PC-3 (cell line): ENCODE results near the gene SEMA3C. TPM values are rescaled to one million over a fixed set of nuclear protein-coding genes. Genes with fewer than 3 reads are reported as not detected.

Experiments used
- ATAC-seq: fragments of 200-7000 bp; cut with Tn5 transposase; 2 replicates; pipeline ENCODE4 v1.9.1; 2020; ENCODE audit warnings: mild to moderate bottlenecking, moderate library complexity
- BruUV-seq: library from RNA; stranded (reverse); fragments of 400-500 nt; replicated peaks from 2 replicates; lab custom pipeline; 2021; lab: Mats Ljungman, UMichigan
- CTCF ChIA-PET: fragments of 300-600 bp; sonication (Branson Sonifier 250); formaldehyde crosslinking; loops from one replicate; lab custom pipeline; 2022; ENCODE audit warnings: antibody characterized with exemption; lab: Charles Lee
- POLR2A ChIA-PET: fragments of 300-600 bp; sonication (Branson Sonifier 250); formaldehyde crosslinking; loops from one replicate; lab custom pipeline; 2022; ENCODE audit warnings: antibody characterized with exemption; ENCODE audit not compliant: unreplicated experiment; lab: Charles Lee
- DNase-seq: peaks from one replicate; pipeline ENCODE4 v3.0.0-alpha.2; 2015
- H2AFZ ChIP-seq: fragments of 300-600 bp; sonication (generic); 2 replicates; pipeline ENCODE4 v1.6.0; 2016; ENCODE audit warnings: antibody characterized with exemption, low read length
- H3F3A ChIP-seq: fragments of 300-600 bp; sonication (generic); one replicate; pipeline ENCODE4 v1.6.0; 2017; ENCODE audit warnings: antibody characterized with exemption, low read length, control low read depth, mild to moderate bottlenecking; ENCODE audit not compliant: unreplicated experiment
- H3K27ac ChIP-seq: fragments of 300-600 bp; sonication (generic); 2 replicates; pipeline ENCODE4 v1.5.1; 2016; ENCODE audit warnings: mild to moderate bottlenecking, low read length
- H3K27me3 ChIP-seq: fragments of 300-600 bp; sonication (generic); 2 replicates; pipeline ENCODE4 v1.6.1; 2016; ENCODE audit warnings: low read length, mixed read lengths
- H3K36me3 ChIP-seq: fragments of 300-600 bp; sonication (generic); 2 replicates; pipeline ENCODE4 v1.6.1; 2016; ENCODE audit warnings: low read depth, mixed run types, low read length, mixed read lengths
- H3K4me1 ChIP-seq: fragments of 300-600 bp; sonication (generic); 2 replicates; pipeline ENCODE4 v1.5.1; 2016; ENCODE audit warnings: low read length; ENCODE audit not compliant: insufficient read depth
- H3K4me2 ChIP-seq: fragments of 300-600 bp; sonication (generic); 2 replicates; pipeline ENCODE4 v1.6.0; 2016; ENCODE audit warnings: low read length
- H3K4me3 ChIP-seq: fragments of 300-600 bp; sonication (generic); 2 replicates; pipeline ENCODE4 v1.5.1; 2016; ENCODE audit warnings: mild to moderate bottlenecking, low read length, mixed read lengths
- H3K79me2 ChIP-seq: fragments of 300-600 bp; sonication (generic); 2 replicates; pipeline ENCODE4 v1.6.1; 2017; ENCODE audit warnings: low read length, mixed read lengths
- H3K9ac ChIP-seq: fragments of 300-600 bp; sonication (generic); 2 replicates; pipeline ENCODE4 v1.6.0; 2016; ENCODE audit warnings: mild to moderate bottlenecking, low read length
- H3K9me2 ChIP-seq: fragments of 300-600 bp; sonication (generic); replicated peaks from 2 replicates; pipeline ENCODE4 v1.6.1; 2016; ENCODE audit warnings: mixed run types, low read length, mixed read lengths
- H3K9me3 ChIP-seq: fragments of 300-600 bp; sonication (generic); 2 replicates; pipeline ENCODE4 v1.6.1; 2016; ENCODE audit warnings: low read length, mixed read lengths
- H4K20me1 ChIP-seq: fragments of 300-600 bp; sonication (generic); 2 replicates; pipeline ENCODE4 v1.6.1; 2016; ENCODE audit warnings: low read length, mixed read lengths
- CTCF ChIP-seq: fragments of 300-600 bp; sonication (generic); conservative IDR thresholded peaks from 2 replicates; pipeline ENCODE4 v1.5.1; 2017; ENCODE audit warnings: antibody characterized with exemption, low read depth, mild to moderate bottlenecking, low read length
- EZH2 ChIP-seq: fragments of 300-600 bp; sonication (generic); IDR thresholded peaks from one replicate; pipeline ENCODE4 v1.6.1; 2017; ENCODE audit warnings: antibody characterized with exemption, mild to moderate bottlenecking, low read length; ENCODE audit not compliant: unreplicated experiment
- EZH2phosphoT487 ChIP-seq: fragments of 300-600 bp; sonication (generic); IDR thresholded peaks from 2 replicates; pipeline ENCODE4 v1.6.1; 2018; ENCODE audit warnings: mild to moderate bottlenecking, antibody characterized with exemption, low read length, borderline replicate concordance
- intact Hi-C: fragments of 100-400 bp; cut with micrococcal nuclease; formaldehyde crosslinking; loops from 2 replicates; pipeline ENCODE4 v1.9.0; 2023
- total RNA-seq: library from RNA; depleted of rRNA; stranded (reverse); fragments of >200 nt; gene quantifications from 2 replicates; pipeline ENCODE4 v1.2.3, GENCODE V29; 2014

Gene SEMA3C
- total RNA-seq, 1 experiment from 2014 or later = 28.0 TPM

DNA sequence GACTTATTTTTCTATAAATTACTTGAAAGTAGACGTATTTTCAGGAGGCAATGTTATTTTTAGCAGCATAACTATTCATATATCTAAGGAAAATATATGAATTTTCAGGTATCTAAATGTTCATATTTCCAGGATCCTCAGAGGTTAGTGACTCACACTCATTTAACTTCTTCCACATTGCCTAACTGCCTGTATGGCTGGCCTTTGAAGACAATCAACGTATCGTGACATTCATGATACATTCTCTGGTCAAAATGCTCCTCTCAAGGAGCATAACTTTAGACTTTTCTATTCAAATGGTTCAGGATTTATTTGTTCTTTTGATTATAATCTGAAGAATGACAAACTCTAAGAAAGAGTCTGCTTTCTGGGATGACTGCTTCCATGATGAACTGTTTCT is 89.3 kb downstream of the SEMA3C start:
- Histone ChIP-seq H4K20me1 (no peaks in the 10 kb centered on the region), H3K36me3 (0 out of 2 replicates have a peak, but pooled peaks cover 3% of the 10 kb centered on the region), H3K9ac (no peak overlapping the region), H3K4me1 (peaks cover 59% of the 10 kb centered on the region), H2AFZ (no peak overlapping the region), H3K9me3 (no peaks in the 10 kb centered on the region), H3K4me3 (no peak overlapping the region), H3K79me2 (peaks cover 25% of the 10 kb centered on the region), H3F3A (no peaks in the 10 kb centered on the region), H3K9me2 (no peaks in the 10 kb centered on the region), H3K27me3 (no peaks in the 10 kb centered on the region), H3K27ac (no peak overlapping the region), H3K4me2 (no peak overlapping the region)
- ATAC-seq (no peak), DNase-seq (peak; percentile 30)
- TF ChIP-seq EZH2phosphoT487 (no peak), EZH2 (no peak), CTCF (no peak)
- no TSS peak for BruUV-seq
- POLR2A ChIA-PET = no interaction called here
- intact Hi-C loops = no loop called here
- CTCF ChIA-PET = no interaction called here

- intact Hi-C loops = loop anchor here (2.0 kb wide), 2 partner anchors 56 to 92 kb away; partner anchors contain the start of gene SEMA3C
- ATAC-seq = no peak
Observed at GRCh38 chr7:80827239-80827633, 91.6 kb downstream of the SEMA3C start.

More at GRCh38 chr7:80827239-80827633, 91.6 kb downstream of the SEMA3C start:
- no peak for TF ChIP-seq EZH2
- TF ChIP-seq CTCF = no peak
- TF ChIP-seq EZH2phosphoT487 = no peak
- Histone ChIP-seq H3F3A (no peaks in the 10 kb centered on the region), H3K27ac (peak overlapping the region; percentile 80), H3K79me2 (peaks cover 20% of the 10 kb centered on the region), H3K9ac (no peak overlapping the region), H3K9me3 (no peaks in the 10 kb centered on the region), H3K4me3 (0 out of 2 replicates have a peak overlapping the region, but pooled peaks have one; percentile 14), H3K4me2 (peak overlapping the region; percentile 55), H2AFZ (no peak overlapping the region), H3K4me1 (peaks cover 56% of the 10 kb centered on the region), H3K36me3 (0 out of 2 replicates have a peak, but pooled peaks cover 7% of the 10 kb centered on the region), H4K20me1 (no peaks in the 10 kb centered on the region), H3K9me2 (no peaks in the 10 kb centered on the region), H3K27me3 (no peaks in the 10 kb centered on the region)
- DNase-seq = peak; percentile 31
- no TSS peak for BruUV-seq
- ChIA-PET CTCF (interaction anchor here (0.7 kb wide), 1 partner anchor 105 kb away, joined by 3 read pairs; no protein-coding TSS in a partner anchor), POLR2A (no interaction called here)
